ENCODE data around the gene TTC29.
"Not testable (repeated sequence)": the region's sequence is repeated elsewhere in the genome, so short reads cannot be mapped to it uniquely, and the experiment has no call there.

TTC29 gene

GRCh38 chr4:146833530-146833929, 112.1 kb downstream of the TTC29 start:
- TF ChIP-seq CTCF (IDR thresholded peaks at IDR 0.05; ENCODE audit: low read depth, low read length) = no peak
- in situ Hi-C loops (cut with HindIII; ENCODE audit: low sequenced_read_pairs) = no loop called here
- no peak overlapping the region for H3K4me3 ChIP-seq (ENCODE audit: low read depth, low read length)
- no peak for DNase-seq (ENCODE audit: low read depth, low spot score)

GRCh38 chr4:146822980-146823379, 122.7 kb downstream of the TTC29 start:
- H3K4me3 ChIP-seq (ENCODE audit: low read depth, low read length); DNase-seq (ENCODE audit: low read depth, low spot score); in situ Hi-C loops (cut with HindIII; ENCODE audit: low sequenced_read_pairs): not testable (repeated sequence)

GRCh38 chr4:146814750-146815149, 130.9 kb downstream of the TTC29 start:
- no peak for DNase-seq (ENCODE audit: low read depth, low spot score)
- no peak for TF ChIP-seq CTCF (IDR thresholded peaks at IDR 0.05; ENCODE audit: low read depth, low read length)
- in situ Hi-C loops (cut with HindIII; ENCODE audit: low sequenced_read_pairs) = no loop called here

GRCh38 chr4:146795711-146796110, 150.0 kb downstream of the TTC29 start:
- H3K4me3 ChIP-seq (ENCODE audit: low read depth, low read length) = no peak overlapping the region
- DNase-seq (ENCODE audit: low read depth, low spot score) = no peak
- TF ChIP-seq CTCF (IDR thresholded peaks at IDR 0.05; ENCODE audit: low read depth, low read length) = no peak
- in situ Hi-C loops (cut with HindIII; ENCODE audit: low sequenced_read_pairs) = no loop called here

More at GRCh38 chr4:146814750-146815149, 130.9 kb downstream of the TTC29 start:
- no peak overlapping the region for H3K4me3 ChIP-seq (ENCODE audit: low read depth, low read length)

GRCh38 chr4:146793727-146794126, 151.9 kb downstream of the TTC29 start:
- in situ Hi-C loops (cut with HindIII; ENCODE audit: low sequenced_read_pairs) = no loop called here
- no peak overlapping the region for H3K4me3 ChIP-seq (ENCODE audit: low read depth, low read length)
- no peak for DNase-seq (ENCODE audit: low read depth, low spot score)
- TF ChIP-seq CTCF (IDR thresholded peaks at IDR 0.05; ENCODE audit: low read depth, low read length) = no peak

- H3K4me3 ChIP-seq (ENCODE audit: low read depth, low read length) = no peak overlapping the region
- in situ Hi-C loops (cut with HindIII; ENCODE audit: low sequenced_read_pairs) = no loop called here
- no peak for TF ChIP-seq CTCF (IDR thresholded peaks at IDR 0.05; ENCODE audit: low read depth, low read length)
- DNase-seq (ENCODE audit: low read depth, low spot score) = no peak
Measured at GRCh38 chr4:146791439-146791838, 154.2 kb downstream of the TTC29 start.

GRCh38 chr4:146790515-146790914, 155.1 kb downstream of the TTC29 start:
- TF ChIP-seq CTCF (IDR thresholded peaks at IDR 0.05; ENCODE audit: low read depth, low read length) = no peak
- no peak for DNase-seq (ENCODE audit: low read depth, low spot score)
- in situ Hi-C loops (cut with HindIII; ENCODE audit: low sequenced_read_pairs) = no loop called here
- no peak overlapping the region for H3K4me3 ChIP-seq (ENCODE audit: low read depth, low read length)

Data from astrocyte of the spinal cord (primary cell).